NCI-H1092 (cell line): ENCODE data around the gene TASOR2.
A peak's percentile ranks its signal among the peaks of the same experiment; 100 is the strongest.

Source experiments
- DNase-seq: peaks from one replicate; lab custom pipeline; 2025; lab: John Stamatoyannopoulos, UW

The TASOR2 gene

DNA sequence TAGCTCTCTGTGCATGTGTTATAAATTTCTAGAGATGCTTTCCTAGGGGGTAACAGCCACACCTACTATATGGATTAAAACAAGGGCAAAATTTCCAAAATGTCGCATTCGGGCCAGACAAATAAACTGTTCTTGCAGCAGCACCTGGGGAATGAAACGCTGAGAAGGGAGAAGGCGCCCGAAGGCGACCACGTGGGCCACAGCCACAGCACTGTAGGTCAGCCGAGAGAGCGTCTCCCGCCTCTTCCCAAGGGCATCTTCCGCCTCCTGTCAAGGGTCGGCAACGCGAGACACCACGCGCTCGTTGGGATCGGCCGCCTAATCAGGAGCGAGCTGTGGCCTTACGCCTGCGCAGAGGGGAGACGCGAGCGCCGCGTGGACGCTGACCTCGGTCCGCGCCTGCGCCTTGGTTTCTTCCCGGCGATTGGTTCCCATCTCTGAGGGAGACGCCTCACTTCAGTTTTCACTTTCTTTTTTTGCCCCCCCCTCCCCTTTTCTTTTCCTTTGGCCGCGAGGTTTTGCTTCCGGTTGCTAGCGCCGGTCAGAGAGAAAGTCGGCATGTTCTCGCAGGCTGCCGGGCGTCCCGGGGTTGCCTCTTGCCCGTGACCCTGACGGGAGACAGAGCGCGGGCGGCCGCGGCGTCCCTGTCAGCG, at the start of gene TASOR2:
Gene TASOR2, plus strand, starts transcription at position 521 of the 653 bp plus-strand sequence. CDS start 35,805 bp downstream, outside the sequence.
- peak; percentile 97 for DNase-seq

DNA sequence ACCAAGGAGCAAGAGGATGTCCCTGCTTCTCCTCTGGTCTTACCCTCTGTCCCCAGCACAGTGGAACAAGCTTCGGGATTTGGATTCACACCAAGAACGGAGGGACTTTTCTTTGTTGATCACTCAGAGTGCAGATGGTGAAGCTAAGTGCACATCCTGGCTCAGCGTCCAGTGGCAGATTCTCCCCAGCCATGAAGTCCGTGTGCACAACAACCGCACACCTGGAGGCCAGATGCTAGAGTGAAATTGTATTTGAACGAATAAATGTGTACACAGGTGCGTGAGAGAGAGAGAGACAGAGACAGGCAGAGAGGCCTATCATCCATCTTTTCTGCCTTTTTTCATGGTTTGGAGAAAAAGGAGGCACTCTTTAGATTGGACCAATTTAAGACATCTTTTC, 49.7 kb upstream of the TASOR2 start:
- DNase-seq: peak; percentile 9

GRCh38 chr10:5638494-5638893, 46.1 kb upstream of the TASOR2 start:
- no peak for DNase-seq

DNA sequence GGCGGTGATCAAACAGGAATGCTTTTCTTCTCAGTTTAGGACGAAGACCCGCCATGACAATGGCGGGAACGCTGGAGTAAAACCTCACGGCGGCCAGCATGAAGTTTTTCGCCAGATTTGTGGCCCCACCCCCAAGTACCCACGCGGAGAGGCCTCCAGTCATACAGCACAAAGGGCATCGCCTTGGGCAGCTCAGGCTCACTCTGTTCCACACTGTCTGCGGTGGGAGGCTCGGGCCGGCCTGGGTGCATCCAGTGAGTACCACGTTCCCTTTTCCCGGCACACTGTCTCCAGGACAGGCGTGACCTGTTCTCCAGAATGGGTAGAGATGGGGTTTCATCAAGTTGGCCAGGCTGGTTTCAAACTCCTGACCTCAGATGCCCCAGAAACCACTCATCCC, 45.6 kb upstream of the TASOR2 start:
- no peak for DNase-seq

- DNase-seq: no peak
Observed at GRCh38 chr10:5640036-5640435, 44.6 kb upstream of the TASOR2 start.

GRCh38 chr10:5640501-5640900, 44.1 kb upstream of the TASOR2 start:
- DNase-seq: no peak

- no peak for DNase-seq
Observed at GRCh38 chr10:5641501-5641900, 43.1 kb upstream of the TASOR2 start.

DNA sequence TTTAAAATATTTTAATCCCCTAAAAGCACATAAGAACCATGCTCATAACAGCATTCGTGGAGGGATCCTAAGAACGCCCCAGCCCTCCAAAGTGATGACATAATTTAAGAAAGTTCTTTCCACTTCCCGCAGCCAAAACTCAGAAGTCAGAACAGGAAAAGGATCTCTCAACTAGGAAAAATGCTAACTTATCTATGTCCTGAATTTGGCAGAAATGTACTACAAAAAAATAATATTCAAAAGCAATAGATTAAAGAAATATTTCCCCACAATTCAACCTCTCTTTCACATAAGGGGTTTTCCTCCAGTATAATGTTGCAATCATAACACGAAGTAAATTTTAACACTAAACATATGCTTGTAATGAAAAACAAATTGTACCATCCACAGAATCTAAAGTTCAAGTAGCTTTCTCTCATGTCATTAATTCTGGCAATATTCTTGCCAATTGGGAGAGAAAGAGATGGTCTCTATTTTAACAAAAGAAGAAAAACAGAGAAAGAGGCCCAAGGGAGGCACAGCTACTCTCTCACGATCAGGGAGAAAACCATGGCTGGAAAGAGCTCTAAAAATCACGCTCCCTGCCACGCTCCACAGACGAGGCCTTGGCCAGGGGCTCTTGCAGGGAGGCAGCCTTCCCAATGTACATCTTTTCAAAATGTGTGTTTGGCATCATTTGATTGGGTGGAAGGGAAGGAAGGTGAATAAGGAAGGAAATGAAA, 41.1 kb upstream of the TASOR2 start:
- DNase-seq: no peak

DNA sequence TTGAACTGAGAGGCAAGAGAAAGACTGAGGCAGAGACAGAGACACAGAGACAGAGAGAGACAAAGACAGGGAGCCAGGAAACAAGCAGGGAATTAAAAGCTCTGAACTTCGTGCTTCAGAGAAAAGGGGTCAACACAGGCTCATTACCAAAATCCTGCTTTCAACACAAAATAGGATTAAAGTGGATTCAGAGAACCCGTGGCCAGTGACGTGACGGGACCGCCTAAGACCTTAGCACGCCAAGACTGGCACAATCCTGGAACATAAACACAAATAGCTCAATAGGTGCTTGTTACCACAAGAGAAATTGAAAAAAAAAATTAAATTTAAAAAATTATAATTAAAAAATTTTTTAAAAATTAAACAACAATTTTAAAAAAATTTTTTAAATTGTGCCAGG, 39.7 kb upstream of the TASOR2 start:
- no peak for DNase-seq

- DNase-seq: no peak
Observed at GRCh38 chr10:5645375-5645774, 39.3 kb upstream of the TASOR2 start.

DNA sequence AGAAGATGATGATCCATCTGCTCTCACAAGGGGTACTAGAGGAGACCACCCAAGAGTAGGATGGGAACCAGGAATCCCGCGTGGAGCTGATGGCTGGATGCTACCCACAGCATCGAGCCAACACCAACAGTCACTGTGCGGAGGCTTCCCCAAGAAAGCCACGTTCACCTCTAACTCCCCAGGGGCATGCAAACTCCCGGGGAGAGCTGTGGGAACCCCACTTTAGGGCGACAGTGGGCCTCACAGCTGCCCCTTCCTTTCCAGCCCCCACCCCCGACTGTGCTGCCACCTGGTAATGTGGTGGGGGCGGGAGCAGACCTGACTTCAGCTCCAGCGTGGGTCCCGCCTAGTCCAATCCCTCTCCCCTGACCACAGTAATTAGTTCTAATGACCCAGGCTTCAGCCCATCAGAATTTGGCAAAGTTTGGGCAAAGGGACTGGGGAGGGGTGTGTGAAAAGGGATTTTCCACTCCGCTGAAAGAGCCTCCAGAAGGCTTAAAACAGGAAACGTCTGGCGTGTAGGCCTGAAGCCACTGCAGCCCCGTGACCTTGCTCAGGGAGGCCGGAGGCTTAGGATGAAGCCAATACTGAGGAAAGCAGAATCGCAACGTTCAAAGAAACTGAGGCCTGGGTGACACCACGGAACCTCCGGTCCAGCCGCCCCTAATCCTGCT, 38.6 kb upstream of the TASOR2 start:
- no peak for DNase-seq

GRCh38 chr10:5647507-5648240, 37.0 kb upstream of the TASOR2 start:
- no peak for DNase-seq

DNA sequence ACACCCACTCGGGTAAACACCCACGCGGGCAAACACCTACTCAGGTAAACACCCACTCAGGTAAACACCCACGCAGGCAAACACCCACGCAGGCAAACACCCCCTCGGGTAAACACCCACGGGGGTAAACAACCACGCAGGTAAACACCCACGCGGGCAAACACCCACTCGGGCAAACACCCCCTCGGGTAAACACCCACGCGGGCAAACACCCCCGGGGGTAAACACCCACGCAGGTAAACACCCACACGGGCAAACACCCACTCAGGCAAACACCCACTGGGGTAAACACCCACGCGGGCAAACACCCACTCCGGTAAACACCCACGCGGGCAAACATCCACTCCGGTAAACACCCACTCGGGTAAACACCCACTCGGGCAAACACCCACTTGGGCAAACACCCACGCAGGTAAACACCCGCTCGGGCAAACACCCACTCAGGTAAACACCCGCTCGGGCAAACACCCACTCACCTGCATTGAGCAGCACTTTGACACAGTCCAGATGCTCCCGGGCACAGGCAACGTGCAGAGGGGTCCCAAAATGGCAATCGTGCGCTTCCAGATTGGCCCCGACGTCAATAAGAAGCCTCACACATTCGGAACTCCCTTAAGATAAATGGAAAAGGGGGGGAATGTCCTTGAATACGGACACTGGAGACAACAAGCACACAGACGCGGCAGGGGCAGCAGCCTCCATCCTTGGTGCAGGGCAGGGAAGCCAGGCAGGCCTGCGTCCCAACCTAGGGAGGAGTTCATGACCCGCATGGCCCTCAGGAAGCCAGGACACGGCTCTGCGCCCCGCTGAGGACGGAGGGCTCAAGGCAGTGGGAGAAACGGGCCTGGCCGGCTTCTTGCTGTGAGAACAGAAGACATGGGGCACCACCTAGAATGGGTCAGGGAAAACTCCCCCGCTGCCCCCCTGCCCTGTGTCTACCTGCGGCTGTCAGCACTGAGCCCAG, 35.9 kb upstream of the TASOR2 start:
- DNase-seq: no peak

GRCh38 chr10:5649746-5650145, 34.9 kb upstream of the TASOR2 start:
- no peak for DNase-seq

GRCh38 chr10:5650664-5651387, 33.8 kb upstream of the TASOR2 start:
- DNase-seq: no peak

DNA sequence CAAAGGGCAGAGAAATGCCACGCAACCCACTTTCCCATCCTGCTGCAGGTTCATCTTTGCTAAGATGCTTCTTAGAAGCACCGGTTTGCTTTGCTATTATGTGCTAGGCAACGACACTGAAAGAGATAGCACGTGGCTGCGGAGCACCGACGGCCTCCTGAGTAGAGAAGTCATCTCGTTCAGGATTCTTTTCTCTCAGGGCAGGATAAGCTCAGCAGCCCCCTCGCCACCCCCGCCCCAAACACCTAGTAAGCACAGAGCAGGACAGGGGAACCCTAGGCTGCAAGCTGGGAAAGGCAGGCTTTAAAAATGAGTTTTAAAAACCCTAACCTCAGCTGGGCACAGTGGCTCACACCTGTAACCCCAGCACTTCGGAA, 33.3 kb upstream of the TASOR2 start:
- no peak for DNase-seq

- DNase-seq: no peak
Observed at GRCh38 chr10:5652746-5653145, 31.9 kb upstream of the TASOR2 start.

GRCh38 chr10:5654218-5654755, 30.4 kb upstream of the TASOR2 start:
- no peak for DNase-seq

DNA sequence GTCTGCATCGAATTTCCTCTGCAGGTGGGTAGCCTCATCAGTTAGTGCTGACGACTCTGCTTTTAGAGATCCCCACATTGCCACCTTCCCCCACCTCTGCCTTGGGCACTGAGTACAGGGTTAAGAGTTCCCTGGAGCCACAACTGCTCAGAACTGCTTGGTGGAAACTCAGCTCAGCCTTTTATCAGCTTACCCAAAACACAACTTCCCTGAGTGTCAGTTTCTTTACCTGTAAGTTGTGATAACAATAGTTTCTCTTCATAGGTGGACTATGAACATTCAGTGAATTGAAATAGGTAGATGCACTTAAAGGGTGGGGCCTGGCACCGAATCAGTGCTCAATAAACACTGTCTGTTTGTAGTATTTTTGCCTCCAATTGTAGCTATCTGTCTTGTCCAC, 29.5 kb upstream of the TASOR2 start:
- DNase-seq: no peak
